ENCODE measurements around the gene RENBP.

The RENBP gene

DNA sequence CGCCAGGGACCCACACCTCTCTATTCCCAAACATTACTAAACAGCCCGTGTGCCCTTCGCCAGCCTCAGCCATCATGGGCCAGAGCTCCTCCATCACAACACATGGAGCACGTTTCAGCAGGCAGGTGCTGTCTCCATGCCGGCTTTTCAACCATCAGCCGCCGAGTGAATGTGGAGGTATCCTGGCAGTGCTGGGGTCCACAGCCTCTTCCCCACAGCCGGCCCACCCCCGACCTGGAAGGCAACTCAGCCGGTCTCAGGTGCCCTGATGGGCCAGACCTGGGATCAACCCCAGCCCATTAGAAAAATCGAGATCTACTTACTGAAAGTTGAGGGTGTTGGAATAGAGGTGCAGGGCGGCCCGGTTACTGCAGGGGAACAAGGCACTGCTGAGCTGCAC is 12.7 kb downstream of the RENBP start:
- no peak overlapping the region for H3K4me3 ChIP-seq (ENCODE audit: low read depth, low read length)

DNA sequence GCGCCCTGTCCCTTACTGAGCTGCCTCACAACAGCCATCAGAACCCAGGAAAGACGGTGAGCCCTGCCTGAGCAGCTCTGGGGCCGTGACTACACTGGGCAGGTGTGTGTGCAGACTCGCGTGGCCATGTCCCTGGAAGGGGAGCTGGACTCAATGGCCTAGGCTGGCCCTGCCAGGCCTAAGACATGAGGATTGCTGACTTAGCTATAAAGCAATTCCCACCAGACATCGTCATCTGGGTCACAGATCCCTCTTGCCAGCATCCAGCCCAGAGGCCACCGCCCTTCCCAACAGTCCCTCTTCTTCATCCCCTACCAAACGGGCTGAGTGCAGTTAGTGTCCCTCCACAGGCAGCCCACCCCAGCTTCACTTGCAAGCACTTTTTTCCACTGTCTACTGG is 13.3 kb downstream of the RENBP start:
- H3K4me3 ChIP-seq (ENCODE audit: low read depth, low read length), result no peak overlapping the region
- TF ChIP-seq, protein P1, sequence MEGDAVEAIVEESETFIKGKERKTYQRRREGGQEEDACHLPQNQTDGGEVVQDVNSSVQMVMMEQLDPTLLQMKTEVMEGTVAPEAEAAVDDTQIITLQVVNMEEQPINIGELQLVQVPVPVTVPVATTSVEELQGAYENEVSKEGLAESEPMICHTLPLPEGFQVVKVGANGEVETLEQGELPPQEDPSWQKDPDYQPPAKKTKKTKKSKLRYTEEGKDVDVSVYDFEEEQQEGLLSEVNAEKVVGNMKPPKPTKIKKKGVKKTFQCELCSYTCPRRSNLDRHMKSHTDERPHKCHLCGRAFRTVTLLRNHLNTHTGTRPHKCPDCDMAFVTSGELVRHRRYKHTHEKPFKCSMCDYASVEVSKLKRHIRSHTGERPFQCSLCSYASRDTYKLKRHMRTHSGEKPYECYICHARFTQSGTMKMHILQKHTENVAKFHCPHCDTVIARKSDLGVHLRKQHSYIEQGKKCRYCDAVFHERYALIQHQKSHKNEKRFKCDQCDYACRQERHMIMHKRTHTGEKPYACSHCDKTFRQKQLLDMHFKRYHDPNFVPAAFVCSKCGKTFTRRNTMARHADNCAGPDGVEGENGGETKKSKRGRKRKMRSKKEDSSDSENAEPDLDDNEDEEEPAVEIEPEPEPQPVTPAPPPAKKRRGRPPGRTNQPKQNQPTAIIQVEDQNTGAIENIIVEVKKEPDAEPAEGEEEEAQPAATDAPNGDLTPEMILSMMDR (IDR thresholded peaks at IDR 0.05; ENCODE audit: borderline replicate concordance, insufficient read depth, low read depth, low read length), result no peak

More for the DNA sequence above, 12.7 kb downstream of the RENBP start:
- TF ChIP-seq, protein P1 (IDR thresholded peaks at IDR 0.05; ENCODE audit: borderline replicate concordance, insufficient read depth, low read depth, low read length), result no peak

DNA sequence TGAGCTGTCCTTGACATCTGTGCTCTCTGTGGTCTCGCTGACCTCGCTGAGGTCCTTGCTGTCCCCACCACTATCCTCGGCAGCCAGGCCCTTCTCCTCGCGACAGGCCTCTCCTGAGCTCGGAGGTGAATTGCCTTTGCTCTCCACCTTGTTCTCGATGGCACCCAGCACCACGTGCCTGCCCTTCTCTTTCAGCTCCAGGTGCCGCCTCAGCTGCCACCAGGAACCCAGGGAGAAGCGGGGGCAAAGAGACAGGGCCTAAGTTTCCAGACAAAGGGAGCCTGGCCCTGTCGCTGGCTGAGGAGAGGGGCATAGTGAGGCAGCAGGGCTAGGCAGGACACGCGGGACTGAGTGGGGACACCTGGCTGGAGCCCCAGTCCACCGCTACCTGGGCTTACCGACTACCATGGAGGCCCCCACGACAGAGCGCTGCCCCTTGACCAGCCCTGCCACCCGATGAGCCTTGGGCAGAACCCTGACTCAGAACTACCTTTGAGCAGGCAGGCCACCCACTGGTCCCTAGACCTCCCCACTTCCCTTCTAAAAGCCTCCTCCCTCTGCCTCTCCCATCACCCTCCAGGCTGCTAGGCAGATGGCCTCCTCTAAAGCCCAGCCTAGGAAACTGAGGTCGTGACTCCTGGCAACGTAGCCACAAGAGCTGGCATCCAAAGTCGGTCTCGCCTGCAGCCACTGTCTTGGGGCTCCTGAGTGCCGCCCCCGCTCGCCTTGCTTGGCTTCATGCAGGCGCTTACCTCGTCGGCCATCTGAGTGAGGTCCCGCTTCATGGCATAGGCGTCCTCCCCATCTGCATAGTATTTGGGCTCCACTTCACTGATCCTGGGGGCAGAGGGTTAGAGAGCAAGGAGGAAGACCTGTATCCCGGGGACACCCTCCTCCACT is 14.2 kb downstream of the RENBP start:
- TF ChIP-seq, protein P1 (IDR thresholded peaks at IDR 0.05; ENCODE audit: borderline replicate concordance, insufficient read depth, low read depth, low read length), result no peak
- H3K4me3 ChIP-seq (ENCODE audit: low read depth, low read length), result no peak overlapping the region

DNA sequence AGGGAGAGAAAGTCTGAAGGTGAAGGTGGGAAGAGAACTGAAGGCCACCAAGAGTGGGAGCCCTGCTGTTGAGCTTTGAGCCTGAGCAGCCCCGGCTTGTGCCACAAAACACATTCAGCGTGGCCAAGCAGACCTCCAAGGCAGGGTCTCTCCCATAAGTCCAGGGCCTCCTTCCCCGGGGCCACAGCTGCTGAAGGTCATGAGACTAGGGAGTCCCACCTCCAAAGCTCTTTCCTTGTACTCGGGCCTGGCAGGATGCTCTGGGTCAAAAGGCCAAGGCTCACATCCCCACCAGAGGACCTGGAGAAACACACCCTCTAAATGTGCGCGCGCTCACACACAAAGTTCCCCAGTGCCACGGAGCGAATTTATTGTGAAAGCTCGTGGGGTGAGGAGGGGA is 14.9 kb downstream of the RENBP start:
- TF ChIP-seq, protein P1 (IDR thresholded peaks at IDR 0.05; ENCODE audit: borderline replicate concordance, insufficient read depth, low read depth, low read length), result no peak
- H3K4me3 ChIP-seq (ENCODE audit: low read depth, low read length), result no peak overlapping the region

DNA sequence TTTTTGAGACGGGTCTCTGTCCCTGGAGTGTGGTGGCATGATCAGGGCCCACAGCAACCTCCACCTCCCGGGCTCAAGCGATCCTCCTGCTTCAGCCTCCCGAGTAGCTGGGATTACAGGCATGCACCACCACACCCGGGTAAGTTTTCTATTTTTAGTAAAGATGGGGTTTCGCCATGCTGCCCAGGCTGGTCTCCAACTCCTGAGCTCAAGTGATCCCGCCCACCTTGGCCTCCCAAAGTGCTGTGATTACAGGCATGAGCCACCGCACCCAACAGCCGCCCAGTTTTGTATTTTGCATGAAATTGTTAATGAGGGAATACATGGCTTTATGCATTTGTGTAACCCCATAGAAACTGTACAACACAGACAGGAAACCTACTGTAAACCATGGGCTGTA is 15.6 kb downstream of the RENBP start:
- peak overlapping the region; percentile 32 for H3K4me3 ChIP-seq (ENCODE audit: low read depth, low read length)
- TF ChIP-seq, protein P1 (IDR thresholded peaks at IDR 0.05; ENCODE audit: borderline replicate concordance, insufficient read depth, low read depth, low read length), result no peak

DNA sequence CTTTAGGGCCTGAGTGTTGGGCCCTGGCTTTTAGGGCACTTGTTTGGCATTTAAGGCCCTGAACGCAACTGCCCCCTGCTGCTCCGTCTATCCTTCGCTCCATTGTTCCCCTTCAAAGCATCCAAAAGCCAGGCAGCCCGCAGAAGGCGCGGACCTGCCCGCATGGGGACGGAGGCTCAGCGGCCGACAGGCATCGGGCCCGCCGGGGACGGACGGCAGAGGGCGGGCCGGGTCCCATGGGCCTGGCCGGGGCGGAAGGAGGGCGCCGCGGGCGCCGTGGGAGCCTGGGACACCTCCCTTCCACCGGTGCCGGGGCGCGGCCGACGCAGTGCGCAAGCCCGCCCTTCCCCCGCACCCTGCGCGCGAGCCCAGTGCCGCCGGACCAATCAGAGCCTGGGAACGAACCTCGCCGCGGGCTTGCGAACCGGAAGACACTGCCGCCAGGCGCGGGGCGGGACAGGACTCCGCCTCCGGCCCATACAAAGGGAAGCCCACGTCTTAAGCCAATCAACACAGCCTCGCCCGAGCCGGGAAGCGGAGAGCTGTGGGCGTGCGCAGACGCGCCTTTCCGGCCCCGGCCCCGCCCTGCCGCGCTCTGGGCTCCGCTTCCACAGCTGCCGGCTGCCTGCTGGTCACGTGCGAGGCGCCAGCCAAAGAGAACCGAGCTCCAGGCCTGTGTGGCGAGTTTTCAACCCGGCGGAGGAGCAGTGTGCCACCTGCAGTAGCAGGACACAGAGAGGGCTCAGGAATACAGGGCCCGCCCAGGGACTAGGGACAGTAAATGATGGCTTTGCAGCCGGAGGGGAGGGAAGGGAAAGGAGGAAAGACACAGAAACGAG is 16.3 kb downstream of the RENBP start:
- TF ChIP-seq, protein P1 (IDR thresholded peaks at IDR 0.05; ENCODE audit: borderline replicate concordance, insufficient read depth, low read depth, low read length), result no peak
- peak overlapping the region; percentile 76 for H3K4me3 ChIP-seq (ENCODE audit: low read depth, low read length)
